Transverse colon (tissue), 4 donors: Measurements from ENCODE around the gene ASPG.

Experiments
- EP300 ChIP-seq: sonication (generic); formaldehyde crosslinking; IDR thresholded peaks from one replicate; pipeline ENCODE4 v1.6.1; 2017; ENCODE audit warnings: antibody characterized with exemption, low read depth
- POLR2A ChIP-seq: fragments of 450-650 bp; IDR thresholded peaks from one replicate; pipeline ENCODE4 v1.6.1; 2016; ENCODE audit warnings: antibody characterized with exemption, mild to moderate bottlenecking, moderate library complexity
- POLR2AphosphoS5 ChIP-seq, 3 donors: sonication (generic); formaldehyde crosslinking; IDR thresholded peaks; one replicate each; pipeline ENCODE4 v1.6.1; 2016; ENCODE audit warnings: antibody characterized with exemption in 3 of 3
- TF ChIP-seq, protein P1 (sequence below), 5 experiments: fragments of 200-600 bp in 3 of 5; fragments of 450-650 bp in 2 of 5; sonication (generic) in 3 of 5; IDR thresholded peaks; 1 replicate in 2 of 5; 2 replicates in 3 of 5; pipeline ENCODE4 v1.5.1; 2016 to 2017; ENCODE audit warnings: antibody characterized with exemption in 5 of 5, inconsistent platforms in 3 of 5, mild to moderate bottlenecking in 2 of 5, moderate library complexity in 1 of 5

DNA sequence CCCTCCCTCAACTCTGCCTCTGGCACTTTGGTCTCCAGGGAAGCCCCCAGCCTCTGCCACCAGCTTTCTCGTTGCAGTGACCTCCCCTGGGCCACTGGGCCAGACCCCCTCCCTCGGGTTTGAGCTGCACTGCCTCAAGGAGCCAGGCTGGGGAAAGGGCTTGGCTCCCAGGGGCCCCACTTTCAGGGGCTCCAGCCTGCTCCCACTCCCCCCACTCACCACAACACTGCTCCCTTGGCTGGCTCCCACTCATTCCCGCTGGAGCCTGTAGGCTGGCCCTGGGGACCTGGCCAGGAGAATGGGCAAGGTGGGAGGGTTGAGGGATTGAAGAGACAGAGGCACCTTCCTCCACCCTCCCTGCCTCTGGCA is 33.6 kb downstream of the ASPG start:
- TF ChIP-seq, protein P1, sequence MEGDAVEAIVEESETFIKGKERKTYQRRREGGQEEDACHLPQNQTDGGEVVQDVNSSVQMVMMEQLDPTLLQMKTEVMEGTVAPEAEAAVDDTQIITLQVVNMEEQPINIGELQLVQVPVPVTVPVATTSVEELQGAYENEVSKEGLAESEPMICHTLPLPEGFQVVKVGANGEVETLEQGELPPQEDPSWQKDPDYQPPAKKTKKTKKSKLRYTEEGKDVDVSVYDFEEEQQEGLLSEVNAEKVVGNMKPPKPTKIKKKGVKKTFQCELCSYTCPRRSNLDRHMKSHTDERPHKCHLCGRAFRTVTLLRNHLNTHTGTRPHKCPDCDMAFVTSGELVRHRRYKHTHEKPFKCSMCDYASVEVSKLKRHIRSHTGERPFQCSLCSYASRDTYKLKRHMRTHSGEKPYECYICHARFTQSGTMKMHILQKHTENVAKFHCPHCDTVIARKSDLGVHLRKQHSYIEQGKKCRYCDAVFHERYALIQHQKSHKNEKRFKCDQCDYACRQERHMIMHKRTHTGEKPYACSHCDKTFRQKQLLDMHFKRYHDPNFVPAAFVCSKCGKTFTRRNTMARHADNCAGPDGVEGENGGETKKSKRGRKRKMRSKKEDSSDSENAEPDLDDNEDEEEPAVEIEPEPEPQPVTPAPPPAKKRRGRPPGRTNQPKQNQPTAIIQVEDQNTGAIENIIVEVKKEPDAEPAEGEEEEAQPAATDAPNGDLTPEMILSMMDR (IDR thresholded peaks at IDR 0.05), result no peak
- TF ChIP-seq EP300 (no peak), POLR2A (no peak), POLR2AphosphoS5 (IDR thresholded peaks at IDR 0.05) (no peak)
